IMR-90 (cell line): ENCODE results near the gene SUPT3H. TPM values are rescaled to one million over a fixed set of nuclear protein-coding genes. Genes with fewer than 3 reads are reported as not detected.

Experiments used
- ATAC-seq: fragments of 200-7000 bp; cut with Tn5 transposase; 2 replicates; pipeline ENCODE4 v1.9.1; 2020; ENCODE audit warnings: low read depth, mild to moderate bottlenecking, moderate library complexity
- BruUV-seq: library from RNA; stranded (reverse); fragments of 400-500 nt; replicated peaks from 2 replicates; lab custom pipeline; 2021; lab: Mats Ljungman, UMichigan
- CTCF ChIA-PET: fragments of 300-600 bp; formaldehyde crosslinking; extraction: SDS; loops from one replicate; lab custom pipeline; 2021; ENCODE audit warnings: antibody characterized with exemption; lab: Yijun Ruan, JAX
- POLR2A ChIA-PET: fragments of 300-600 bp; sonication (Branson Sonifier 250); formaldehyde crosslinking; loops from one replicate; lab custom pipeline; 2022; ENCODE audit warnings: antibody characterized with exemption; ENCODE audit not compliant: unreplicated experiment; lab: Charles Lee
- DNase-seq: peaks from one replicate; pipeline ENCODE4 v3.0.0; 2013
- H2AFZ ChIP-seq: replicated peaks from 2 replicates; pipeline ENCODE3; 2013; ENCODE audit warnings: low read length, mild to moderate bottlenecking; ENCODE audit not compliant: poor library complexity
- H2AK5ac ChIP-seq: 2 replicates; pipeline ENCODE4 v1.6.1; 2013; ENCODE audit warnings: low read depth, low read length, inconsistent platforms
- H2AK9ac ChIP-seq: replicated peaks from 2 replicates; pipeline ENCODE3; 2013; ENCODE audit warnings: mild to moderate bottlenecking, low read depth, low read length, moderate library complexity; ENCODE audit not compliant: poor library complexity
- H2BK120ac ChIP-seq: 2 replicates; pipeline ENCODE4 v1.6.1; 2013; ENCODE audit warnings: low read depth, low read length, inconsistent platforms
- H2BK15ac ChIP-seq: 3 replicates; pipeline ENCODE4 v1.6.1; 2013; ENCODE audit warnings: low read depth, low read length, inconsistent platforms
- H2BK20ac ChIP-seq: 2 replicates; pipeline ENCODE4 v1.6.1; 2013; ENCODE audit warnings: low read depth, mild to moderate bottlenecking, inconsistent platforms, low read length, moderate library complexity
- H2BK5ac ChIP-seq: 2 replicates; pipeline ENCODE4 v1.6.1; 2013; ENCODE audit warnings: mild to moderate bottlenecking, low read depth, low read length, inconsistent platforms; ENCODE audit not compliant: poor library complexity, severe bottlenecking
- H3K14ac ChIP-seq: replicated peaks from 2 replicates; pipeline ENCODE4 v1.6.1; 2013; ENCODE audit warnings: low read depth, low read length, inconsistent platforms
- H3K18ac ChIP-seq: 2 replicates; pipeline ENCODE4 v1.6.1; 2013; ENCODE audit warnings: low read depth, low read length, control low read depth
- H3K23ac ChIP-seq: 2 replicates; pipeline ENCODE4 v1.6.1; 2013; ENCODE audit warnings: low read depth, low read length, inconsistent platforms
- H3K27ac ChIP-seq: 2 replicates; pipeline ENCODE4 v1.5.1; 2013; ENCODE audit warnings: mild to moderate bottlenecking, control low read depth, low read length; ENCODE audit not compliant: insufficient read depth
- H3K27me3 ChIP-seq: 2 replicates; pipeline ENCODE4 v1.6.1; 2013; ENCODE audit warnings: low read length; ENCODE audit not compliant: control insufficient read depth, insufficient read depth
- H3K36me3 ChIP-seq: 2 replicates; pipeline ENCODE4 v1.6.1; 2013; ENCODE audit warnings: low read length, mixed read lengths; ENCODE audit not compliant: control insufficient read depth, insufficient read depth
- H3K4ac ChIP-seq: 2 replicates; pipeline ENCODE4 v1.6.1; 2013; ENCODE audit warnings: low read depth, low read length, inconsistent platforms
- H3K4me1 ChIP-seq: 2 replicates; pipeline ENCODE4 v1.6.1; 2013; ENCODE audit warnings: low read length, mixed read lengths; ENCODE audit not compliant: control insufficient read depth, insufficient read depth
- H3K4me2 ChIP-seq: 2 replicates; pipeline ENCODE4 v1.6.1; 2013; ENCODE audit warnings: low read depth, mild to moderate bottlenecking, control low read depth, low read length, moderate library complexity
- H3K4me3 ChIP-seq: 2 replicates; pipeline ENCODE4 v1.5.1; 2013; ENCODE audit warnings: low read depth, mild to moderate bottlenecking, control low read depth, low read length, moderate library complexity; ENCODE audit not compliant: insufficient read depth
- H3K56ac ChIP-seq: 2 replicates; pipeline ENCODE4 v1.6.1; 2013; ENCODE audit warnings: low read length, inconsistent platforms; ENCODE audit not compliant: insufficient read depth; ENCODE audit errors: extremely low read depth
- H3K79me1 ChIP-seq, 2 experiments: 2 replicates each; pipeline ENCODE4 v1.6.1; 2013; ENCODE audit warnings: low read length in 2 of 2, inconsistent platforms in 1 of 2, low read depth in 1 of 2
- H3K9ac ChIP-seq: 2 replicates; pipeline ENCODE4 v1.6.1; 2013; ENCODE audit warnings: low read depth, low read length, control low read depth
- H3K9me1 ChIP-seq: 2 replicates; pipeline ENCODE4 v1.6.1; 2013; ENCODE audit warnings: low read length, inconsistent platforms; ENCODE audit not compliant: insufficient read depth
- H3K9me3 ChIP-seq: 2 replicates; pipeline ENCODE4 v1.6.1; 2013; ENCODE audit warnings: low read length; ENCODE audit not compliant: control insufficient read depth, insufficient read depth
- H4K20me1 ChIP-seq: 2 replicates; pipeline ENCODE4 v1.6.1; 2013; ENCODE audit warnings: low read length, inconsistent platforms; ENCODE audit not compliant: insufficient read depth
- H4K5ac ChIP-seq: 2 replicates; pipeline ENCODE4 v1.6.1; 2013; ENCODE audit warnings: mild to moderate bottlenecking, low read depth, low read length, control low read depth
- H4K8ac ChIP-seq, 2 experiments: 2 replicates each; pipeline ENCODE4 v1.6.1; 2013; ENCODE audit warnings: low read depth in 2 of 2, low read length in 2 of 2, control low read depth in 1 of 2, inconsistent platforms in 1 of 2
- H4K91ac ChIP-seq: 2 replicates; pipeline ENCODE4 v1.6.1; 2013; ENCODE audit warnings: low read depth, low read length, inconsistent platforms; ENCODE audit not compliant: insufficient read depth
- BHLHE40 ChIP-seq: fragments of 150-350 bp; IDR thresholded peaks from 2 replicates; pipeline ENCODE4 v1.6.1; 2016; ENCODE audit warnings: mild to moderate bottlenecking, low read depth, low read length
- CEBPB ChIP-seq: IDR thresholded peaks from 2 replicates; pipeline ENCODE4 v1.6.1; 2012; ENCODE audit warnings: low read depth, low read length, improper control_type of control experiment
- CHD1 ChIP-seq: IDR thresholded peaks from 2 replicates; pipeline ENCODE4 v1.6.1; 2012; ENCODE audit warnings: low read depth, low read length, improper control_type of control experiment
- FOS ChIP-seq: fragments of 150-350 bp; IDR thresholded peaks from 2 replicates; pipeline ENCODE4 v1.6.1; 2016; ENCODE audit warnings: low read depth, low read length
- MAFK ChIP-seq: IDR thresholded peaks from 2 replicates; pipeline ENCODE4 v1.6.1; 2012; ENCODE audit warnings: low read depth, low read length, improper control_type of control experiment
- MAZ ChIP-seq: IDR thresholded peaks from 2 replicates; pipeline ENCODE4 v1.6.1; 2012; ENCODE audit warnings: low read depth, mild to moderate bottlenecking, low read length, improper control_type of control experiment, moderate library complexity, borderline replicate concordance
- MXI1 ChIP-seq: IDR thresholded peaks from 2 replicates; pipeline ENCODE4 v1.6.1; 2012; ENCODE audit warnings: low read depth, mild to moderate bottlenecking, low read length, moderate library complexity, borderline replicate concordance
- NFE2L2 ChIP-seq: fragments of 150-350 bp; IDR thresholded peaks from 2 replicates; pipeline ENCODE4 v1.6.1; 2016; ENCODE audit warnings: low read depth, mild to moderate bottlenecking, low read length
- POLR2A ChIP-seq: IDR thresholded peaks from 2 replicates; pipeline ENCODE4 v1.6.1; 2012; ENCODE audit warnings: mild to moderate bottlenecking, low read depth, low read length
- RAD21 ChIP-seq: IDR thresholded peaks from 2 replicates; pipeline ENCODE4 v1.6.1; 2012; ENCODE audit warnings: low read length, improper control_type of control experiment
- RCOR1 ChIP-seq: IDR thresholded peaks from 2 replicates; pipeline ENCODE4 v1.6.1; 2012; ENCODE audit warnings: mild to moderate bottlenecking, low read length, improper control_type of control experiment; ENCODE audit not compliant: insufficient replicate concordance
- RFX5 ChIP-seq: IDR thresholded peaks from 2 replicates; pipeline ENCODE4 v1.8.0; 2012; ENCODE audit warnings: low read depth, mild to moderate bottlenecking, low read length, moderate library complexity
- SMC3 ChIP-seq: fragments of 150-350 bp; IDR thresholded peaks from 2 replicates; pipeline ENCODE4 v1.6.1; 2016; ENCODE audit warnings: low read depth, mild to moderate bottlenecking, antibody characterized with exemption, low read length, moderate library complexity
- WGBS, 2 experiments: methylation state at CpG; one replicate each; pipeline versions ENCODE4 v1.1.5 to v1.1.7; 2013; ENCODE audit warnings: missing lambda C conversion rate in 2 of 2; ENCODE audit not compliant: insufficient read length in 1 of 2; ENCODE audit errors: extremely low coverage in 2 of 2; 5-methylcytosine and 5-hydroxymethylcytosine counted together
- dilution Hi-C: fragments of 300-500 bp; cut with HindIII; formaldehyde crosslinking; loops from one replicate; pipeline ENCODE4 v1.14.3; 2018; ENCODE audit warnings: low sequenced_read_pairs; ENCODE audit not compliant: unreplicated experiment
- in situ Hi-C: fragments of 300-500 bp; cut with MboI; formaldehyde crosslinking; loops from 3 replicates; pipeline ENCODE4 v1.14.3; 2019; ENCODE audit warnings: low sequenced_read_pairs, inconsistent platforms, mixed read lengths
- intact Hi-C: fragments of 100-400 bp; cut with micrococcal nuclease; formaldehyde crosslinking; loops from 2 replicates; pipeline ENCODE4 v1.10.0; 2022
- polyA plus RNA-seq, 3 experiments: library from polyadenylated mRNA; depleted of rRNA; stranded (reverse); fragments of >200 nt; gene quantifications; 2 replicates each; pipeline ENCODE4 v1.2.3, GENCODE V29; 2012; ENCODE audit warnings: low replicate concordance in 1 of 3
- total RNA-seq: library from RNA; depleted of rRNA; stranded (reverse); fragments of >200 nt; gene quantifications from 2 replicates; pipeline ENCODE4 v1.2.3, GENCODE V29; 2012
- TF ChIP-seq, protein P1 (sequence below): fragments of 150-350 bp; IDR thresholded peaks from 2 replicates; pipeline ENCODE4 v1.6.1; 2016; ENCODE audit warnings: low read depth, mild to moderate bottlenecking, low read length, moderate library complexity, borderline replicate concordance
- TF ChIP-seq, protein P2 (sequence below): fragments of 150-350 bp; IDR thresholded peaks from 2 replicates; pipeline ENCODE4 v1.6.1; 2017; ENCODE audit warnings: mild to moderate bottlenecking, antibody characterized with exemption, low read length, low read depth
- TF ChIP-seq, protein P3 (sequence below): conservative IDR thresholded peaks from 2 replicates; pipeline ENCODE4 v1.5.1; 2012; ENCODE audit warnings: mild to moderate bottlenecking, low read depth, low read length, improper control_type of control experiment

Gene SUPT3H
- total and polyA plus RNA-seq, 2 of the 4 experiments (the other 2 are of a cell fraction) = 4.5 to 5.0 TPM

DNA sequence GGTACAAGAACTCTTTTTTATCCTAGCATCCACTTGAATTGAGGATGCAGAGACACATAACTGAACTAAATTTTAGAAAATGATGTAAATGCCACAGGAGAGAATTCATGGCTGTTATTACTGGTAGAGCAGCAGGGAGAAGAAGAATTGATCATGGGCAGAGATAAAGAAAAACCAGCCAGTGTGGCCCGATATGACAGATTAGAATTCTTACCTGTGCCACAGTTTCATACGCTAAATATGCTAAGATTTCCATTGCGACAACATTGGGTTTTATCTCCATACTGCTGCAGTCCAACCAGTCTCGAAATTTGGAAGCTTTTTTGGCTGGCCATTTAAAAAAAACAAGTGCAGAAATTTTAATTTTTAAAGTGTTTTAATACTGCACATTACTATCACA, 423.5 kb downstream of the SUPT3H start:
- no peak for ATAC-seq
- Histone ChIP-seq H4K5ac (no peak overlapping the region), H3K4ac (no peak overlapping the region), H2BK15ac (no peak overlapping the region), H3K4me1 (no peaks in the 10 kb centered on the region), H2AK5ac (no peak overlapping the region), H3K18ac (no peak overlapping the region), H3K27ac (no peak overlapping the region), H2BK5ac (no peak overlapping the region), H2BK120ac (no peak overlapping the region), H3K9ac (no peak overlapping the region), H3K27me3 (no peaks in the 10 kb centered on the region), H4K91ac (no peak overlapping the region), H3K4me2 (no peak overlapping the region), H2BK20ac (no peak overlapping the region), H2AFZ (no peak overlapping the region), H3K9me1 (no peaks in the 10 kb centered on the region), H3K14ac (no peak overlapping the region), H3K9me3 (no peaks in the 10 kb centered on the region), H3K79me1 (no peaks in the 10 kb centered on the region), H3K56ac (no peak overlapping the region), H3K36me3 (no peaks in the 10 kb centered on the region), H4K8ac (no peak overlapping the region), H3K4me3 (no peak overlapping the region), H2AK9ac (no peak overlapping the region), H3K23ac (no peak overlapping the region), H4K20me1 (no peaks in the 10 kb centered on the region)
- CTCF ChIA-PET = no interaction called here
- intact Hi-C loops = no loop called here
- POLR2A ChIA-PET = no interaction called here
- WGBS, 2 experiments = 100% methylated on average over 2 of the region's 4 CpGs; no CpG with 5 or more reads in 1 of the 2 experiments
- no peak for DNase-seq
- in situ Hi-C loops = no loop called here
- BruUV-seq = no TSS peak
- TF ChIP-seq SMC3 (no peak), POLR2A (no peak), CEBPB (no peak), BHLHE40 (no peak), RCOR1 (no peak), RAD21 (no peak), FOS (no peak), RFX5 (no peak), NFE2L2 (no peak), MAZ (no peak), CHD1 (no peak), MAFK (no peak), MXI1 (no peak)
- TF ChIP-seq, protein P1, sequence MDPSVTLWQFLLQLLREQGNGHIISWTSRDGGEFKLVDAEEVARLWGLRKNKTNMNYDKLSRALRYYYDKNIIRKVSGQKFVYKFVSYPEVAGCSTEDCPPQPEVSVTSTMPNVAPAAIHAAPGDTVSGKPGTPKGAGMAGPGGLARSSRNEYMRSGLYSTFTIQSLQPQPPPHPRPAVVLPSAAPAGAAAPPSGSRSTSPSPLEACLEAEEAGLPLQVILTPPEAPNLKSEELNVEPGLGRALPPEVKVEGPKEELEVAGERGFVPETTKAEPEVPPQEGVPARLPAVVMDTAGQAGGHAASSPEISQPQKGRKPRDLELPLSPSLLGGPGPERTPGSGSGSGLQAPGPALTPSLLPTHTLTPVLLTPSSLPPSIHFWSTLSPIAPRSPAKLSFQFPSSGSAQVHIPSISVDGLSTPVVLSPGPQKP = no peak
- TF ChIP-seq, protein P2, sequence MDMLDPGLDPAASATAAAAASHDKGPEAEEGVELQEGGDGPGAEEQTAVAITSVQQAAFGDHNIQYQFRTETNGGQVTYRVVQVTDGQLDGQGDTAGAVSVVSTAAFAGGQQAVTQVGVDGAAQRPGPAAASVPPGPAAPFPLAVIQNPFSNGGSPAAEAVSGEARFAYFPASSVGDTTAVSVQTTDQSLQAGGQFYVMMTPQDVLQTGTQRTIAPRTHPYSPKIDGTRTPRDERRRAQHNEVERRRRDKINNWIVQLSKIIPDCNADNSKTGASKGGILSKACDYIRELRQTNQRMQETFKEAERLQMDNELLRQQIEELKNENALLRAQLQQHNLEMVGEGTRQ = no peak
- TF ChIP-seq, protein P3, sequence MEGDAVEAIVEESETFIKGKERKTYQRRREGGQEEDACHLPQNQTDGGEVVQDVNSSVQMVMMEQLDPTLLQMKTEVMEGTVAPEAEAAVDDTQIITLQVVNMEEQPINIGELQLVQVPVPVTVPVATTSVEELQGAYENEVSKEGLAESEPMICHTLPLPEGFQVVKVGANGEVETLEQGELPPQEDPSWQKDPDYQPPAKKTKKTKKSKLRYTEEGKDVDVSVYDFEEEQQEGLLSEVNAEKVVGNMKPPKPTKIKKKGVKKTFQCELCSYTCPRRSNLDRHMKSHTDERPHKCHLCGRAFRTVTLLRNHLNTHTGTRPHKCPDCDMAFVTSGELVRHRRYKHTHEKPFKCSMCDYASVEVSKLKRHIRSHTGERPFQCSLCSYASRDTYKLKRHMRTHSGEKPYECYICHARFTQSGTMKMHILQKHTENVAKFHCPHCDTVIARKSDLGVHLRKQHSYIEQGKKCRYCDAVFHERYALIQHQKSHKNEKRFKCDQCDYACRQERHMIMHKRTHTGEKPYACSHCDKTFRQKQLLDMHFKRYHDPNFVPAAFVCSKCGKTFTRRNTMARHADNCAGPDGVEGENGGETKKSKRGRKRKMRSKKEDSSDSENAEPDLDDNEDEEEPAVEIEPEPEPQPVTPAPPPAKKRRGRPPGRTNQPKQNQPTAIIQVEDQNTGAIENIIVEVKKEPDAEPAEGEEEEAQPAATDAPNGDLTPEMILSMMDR = no peak
- dilution Hi-C loops = no loop called here
